Spleen (tissue), 11 donors: Measurements from ENCODE around the gene SEBOX. TPM values are rescaled to one million over a fixed set of nuclear protein-coding genes. Genes with fewer than 3 reads are reported as not detected.
A peak's percentile ranks its signal among the peaks of the same experiment; 100 is the strongest.

Experiments used
- DNase-seq: peaks from one replicate; pipeline ENCODE4 v3.0.0-alpha.2; 2020
- H3K27ac ChIP-seq, 8 donors: fragments of 200-600 bp; sonication (generic) in 7 of 8; 1 replicate in 4 of 8; 2 replicates in 4 of 8; pipeline versions ENCODE4 v1.5.0 to v1.8.0; 2016 to 2021; ENCODE audit warnings: inconsistent platforms in 4 of 8, mild to moderate bottlenecking in 4 of 8, moderate library complexity in 1 of 8
- H3K27me3 ChIP-seq, 7 donors: fragments of 200-600 bp; sonication (generic) in 6 of 7; replicated peaks in 1 of 7; 1 replicate in 4 of 7; 2 replicates in 3 of 7; pipeline versions ENCODE4 v1.5.0 to v1.8.0; 2016 to 2021; ENCODE audit warnings: inconsistent platforms in 3 of 7, mild to moderate bottlenecking in 1 of 7
- H3K36me3 ChIP-seq, 6 donors: fragments of 200-600 bp; sonication (generic) in 5 of 6; 1 replicate in 4 of 6; 2 replicates in 2 of 6; pipeline versions ENCODE4 v1.5.0 to v1.8.0; 2016 to 2021; ENCODE audit warnings: inconsistent platforms in 2 of 6
- H3K4me1 ChIP-seq, 6 donors: fragments of 200-600 bp; sonication (generic) in 5 of 6; 1 replicate in 3 of 6; 2 replicates in 3 of 6; pipeline versions ENCODE4 v1.5.0 to v1.8.0; 2016 to 2021; ENCODE audit warnings: inconsistent platforms in 3 of 6
- H3K4me3 ChIP-seq, 8 donors: fragments of 200-600 bp; sonication (generic) in 7 of 8; 1 replicate in 4 of 8; 2 replicates in 4 of 8; pipeline versions ENCODE4 v1.5.0 to v1.8.0; 2016 to 2021; ENCODE audit warnings: inconsistent platforms in 4 of 8, mild to moderate bottlenecking in 4 of 8, moderate library complexity in 2 of 8
- H3K9me3 ChIP-seq, 8 donors: fragments of 200-600 bp; sonication (generic) in 7 of 8; 1 replicate in 4 of 8; 2 replicates in 4 of 8; pipeline versions ENCODE4 v1.5.0 to v1.8.0; 2016 to 2021; ENCODE audit warnings: inconsistent platforms in 4 of 8
- CTCF ChIP-seq, 11 experiments: fragments of 200-600 bp in 7 of 11; fragments of 450-650 bp in 4 of 11; sonication (generic) in 4 of 11; IDR thresholded peaks in 8 of 11; conservative IDR thresholded peaks in 3 of 11; 1 replicate in 7 of 11; 2 replicates in 4 of 11; pipeline versions ENCODE4 v1.4.0 to v1.8.0; 2016 to 2021; ENCODE audit warnings: antibody characterized with exemption in 11 of 11, inconsistent platforms in 4 of 11, mild to moderate bottlenecking in 1 of 11
- POLR2A ChIP-seq, 3 donors: fragments of 450-650 bp; IDR thresholded peaks; one replicate each; pipeline ENCODE4 v1.5.1; 2017; ENCODE audit warnings: antibody characterized with exemption in 3 of 3, mild to moderate bottlenecking in 1 of 3
- POLR2AphosphoS5 ChIP-seq, 3 donors: sonication (generic); formaldehyde crosslinking; IDR thresholded peaks; one replicate each; pipeline ENCODE4 v1.5.1; 2017; ENCODE audit warnings: antibody characterized with exemption in 3 of 3
- WGBS, 5 donors: extraction: QIAGEN DNeasy Blood & Tissue Kit in 3 of 5; methylation state at CpG; one replicate each; pipeline versions ENCODE4 v1.1.5 to v1.1.7; 2013 to 2018; 5-methylcytosine and 5-hydroxymethylcytosine counted together
- intact Hi-C: fragments of 100-400 bp; cut with DNase I; formaldehyde crosslinking; loops from one replicate; pipeline ENCODE4 v1.15.0; 2023; ENCODE audit warnings: low total_unique reads
- polyA plus RNA-seq, 3 donors: library from polyadenylated mRNA; stranded (reverse); fragments of 200-250 nt; gene quantifications; one replicate each; pipeline ENCODE4 v1.2.1, GENCODE V29; 2013
- total RNA-seq, 7 donors: library from RNA; depleted of rRNA in 3 of 7; stranded (reverse); fragments of >200 nt in 3 of 7; fragmentation: NEBNext Ultra II Directional in 4 of 7; extraction: Animal tissue kit (Norgen Biotek cat#: 25700) in 4 of 7; gene quantifications; one replicate each; pipeline versions ENCODE4 v1.1.0 to v1.2.1, GENCODE V29; 2016 to 2021
- donor health status: healthy with polysubstance abuse.
- donor health status: DM: no; HTN: no; CAD: no; lungs with moderate emphysema.
- donor health status: DM: no; HTN: no; CAD: no.
- donor health status: Bipolar disorder and iron deficiency.
- donor health status: healthy.
- donor health status: DM: no; HTN: no; CAD: no.
- donor health status: DM: yes; HTN: yes; CAD: no.

Gene SEBOX
- total and polyA plus RNA-seq, 10 donors = not detected

GRCh38 chr17:28347261-28347891 lies 17.6 kb downstream of the SEBOX start:
- peak overlapping the region; percentile 19 to 98 (median 82) for H3K27ac ChIP-seq
- TF ChIP-seq POLR2AphosphoS5 (IDR thresholded peaks at IDR 0.05) = peak; percentile 78 to 81 (median 78)
- peak in 2 of 11 experiments; percentile 0 to 12 for TF ChIP-seq CTCF (IDR thresholded peaks at IDR 0.05 in 8 of 11, conservative IDR thresholded peaks at IDR 0.05 in 3 of 11)
- no peak for TF ChIP-seq POLR2A (IDR thresholded peaks at IDR 0.05)
- peaks cover 0 to 68% (median 40%) of the 10 kb centered on the region in 6 donors for H3K4me1 ChIP-seq
- peaks cover 2 to 100% (median 95%) of the 10 kb centered on the region in 6 donors for H3K36me3 ChIP-seq
- no peaks in the 10 kb centered on the region for H3K9me3 ChIP-seq
- DNase-seq = peak; percentile 86
- no peaks in the 10 kb centered on the region for H3K27me3 ChIP-seq
- 69 to 82% (median 80%) methylated on average over 8 of the region's 8 CpGs for WGBS, 5 donors
- intact Hi-C loops = no loop called here
- H3K4me3 ChIP-seq = no peak overlapping the region

- no peak for DNase-seq
- Histone ChIP-seq H3K4me1 (peaks cover 0 to 74% (median 42%) of the 10 kb centered on the region in 6 donors), H3K27ac (peak overlapping the region in 7 of 8 donors; percentile 66 to 98 (median 84)), H3K4me3 (no peak overlapping the region), H3K9me3 (no peaks in the 10 kb centered on the region), H3K27me3 (no peaks in the 10 kb centered on the region), H3K36me3 (peaks cover 4 to 100% (median 95%) of the 10 kb centered on the region in 6 donors)
- intact Hi-C loops = no loop called here
- TF ChIP-seq POLR2A (IDR thresholded peaks at IDR 0.05) (no peak), CTCF (IDR thresholded peaks at IDR 0.05 in 8 of 11, conservative IDR thresholded peaks at IDR 0.05 in 3 of 11) (peak in 7 of 11 experiments; percentile 12 to 60 (median 37)), POLR2AphosphoS5 (IDR thresholded peaks at IDR 0.05) (peak in 1 of 3 donors; percentile 64)
- 64 to 75% (median 72%) methylated on average over 7 of the region's 7 CpGs for WGBS, 5 donors
These were observed 18.2 kb downstream of the SEBOX start for GRCh38 chr17:28346746-28347246.

DNA sequence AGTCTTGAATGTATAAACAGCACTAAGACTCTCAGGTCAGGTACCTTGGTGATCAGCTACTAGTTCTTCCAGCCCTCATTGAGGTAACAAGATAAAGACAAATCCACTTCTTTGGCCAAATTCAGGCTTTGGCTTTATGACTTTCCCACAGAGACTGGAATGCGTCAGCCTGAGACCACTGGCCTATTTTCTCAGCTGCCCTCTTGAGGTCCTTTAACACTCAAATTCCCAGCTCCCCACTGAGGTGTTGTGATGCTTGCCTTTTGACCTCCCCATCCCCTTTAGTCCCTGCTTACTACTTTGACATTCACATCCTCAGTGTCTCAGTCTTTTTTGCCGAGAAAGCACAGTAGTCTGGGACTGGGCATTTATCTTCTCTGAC lies 18.8 kb downstream of the SEBOX start:
- peaks cover 0 to 80% (median 45%) of the 10 kb centered on the region in 6 donors for H3K4me1 ChIP-seq
- H3K36me3 ChIP-seq = peaks cover 10 to 100% (median 95%) of the 10 kb centered on the region in 6 donors
- no peaks in the 10 kb centered on the region for H3K27me3 ChIP-seq
- intact Hi-C loops = no loop called here
- 74 to 88% (median 82%) methylated on average over 2 of the region's 2 CpGs for WGBS, 5 donors
- H3K27ac ChIP-seq = peak overlapping the region in 7 of 8 donors; percentile 66 to 98 (median 84)
- DNase-seq = no peak
- H3K9me3 ChIP-seq = no peaks in the 10 kb centered on the region
- TF ChIP-seq CTCF (IDR thresholded peaks at IDR 0.05 in 8 of 11, conservative IDR thresholded peaks at IDR 0.05 in 3 of 11) (no peak), POLR2A (IDR thresholded peaks at IDR 0.05) (no peak), POLR2AphosphoS5 (IDR thresholded peaks at IDR 0.05) (no peak)
- no peak overlapping the region for H3K4me3 ChIP-seq
